HEK293 (cell line): Measurements from ENCODE around the gene KNG1.

Experiments used
- CTCF ChIA-PET: fragments of 350-600 bp; formaldehyde crosslinking; extraction: SDS; loops from one replicate; lab custom pipeline; 2021; ENCODE audit warnings: antibody characterized with exemption; lab: Yijun Ruan, JAX
- POLR2A ChIA-PET: fragments of 300-600 bp; formaldehyde crosslinking; extraction: SDS; loops from one replicate; lab custom pipeline; 2020; ENCODE audit warnings: antibody characterized with exemption, inconsistent platforms; lab: Yijun Ruan, JAX
- H3K27ac ChIP-seq: fragments of 200-500 bp; sonication (Bioruptor generic); 2 replicates; pipeline ENCODE4 v1.5.1; 2014; ENCODE audit warnings: low read depth, low read length, control low read depth, inconsistent platforms; ENCODE audit errors: extremely low read depth
- H3K36me3 ChIP-seq, 2 experiments: fragments of 200-500 bp in 1 of 2; sonication (Bioruptor generic) in 1 of 2; 1 replicate in 1 of 2; 2 replicates in 1 of 2; pipeline ENCODE4 v1.5.1; 2014 to 2017; ENCODE audit warnings: inconsistent platforms in 2 of 2, low read length in 2 of 2; ENCODE audit not compliant: control insufficient read depth in 2 of 2, insufficient read depth in 1 of 2
- H3K4me1 ChIP-seq: fragments of 200-500 bp; sonication (Bioruptor generic); 2 replicates; pipeline ENCODE4 v1.5.1; 2014; ENCODE audit warnings: mild to moderate bottlenecking, low read length, inconsistent platforms; ENCODE audit not compliant: control insufficient read depth, insufficient read depth
- H3K4me3 ChIP-seq: 2 replicates; pipeline ENCODE4 v1.5.1; 2011; ENCODE audit warnings: low read depth, mild to moderate bottlenecking, control low read depth, low read length, moderate library complexity
- H3K9me3 ChIP-seq: fragments of 200-500 bp; sonication (Bioruptor generic); 2 replicates; pipeline ENCODE4 v1.5.1; 2014; ENCODE audit warnings: low read depth, low read length, inconsistent platforms; ENCODE audit not compliant: control insufficient read depth, insufficient read depth
- BCL11B ChIP-seq: fragments of 450-650 bp; formaldehyde crosslinking; IDR thresholded peaks from 2 replicates; pipeline ENCODE4 v1.5.1; 2016; ENCODE audit warnings: low read depth, missing biosample characterization, missing genetic modification characterization
- GLIS1 ChIP-seq: fragments of 450-650 bp; formaldehyde crosslinking; IDR thresholded peaks from 2 replicates; pipeline ENCODE4 v1.5.1; 2016; ENCODE audit warnings: missing biosample characterization, missing genetic modification characterization
- IKZF3 ChIP-seq: fragments of 450-650 bp; IDR thresholded peaks from 2 replicates; pipeline ENCODE4 v1.5.0; 2018; ENCODE audit warnings: missing biosample characterization, mild to moderate bottlenecking, missing genetic modification characterization, moderate library complexity
- PRDM1 ChIP-seq: fragments of 450-650 bp; formaldehyde crosslinking; IDR thresholded peaks from 2 replicates; pipeline ENCODE4; 2016; ENCODE audit warnings: missing biosample characterization, missing genetic modification characterization
- SP2 ChIP-seq: fragments of 450-650 bp; formaldehyde crosslinking; IDR thresholded peaks from 2 replicates; pipeline ENCODE4 v1.5.1; 2016; ENCODE audit warnings: missing biosample characterization, missing genetic modification characterization
- TRIM28 ChIP-seq: IDR thresholded peaks from 2 replicates; pipeline ENCODE4 v1.6.1; 2011; ENCODE audit warnings: low read length, control low read depth, borderline replicate concordance
- ZFP37 ChIP-seq: fragments of 450-650 bp; formaldehyde crosslinking; IDR thresholded peaks from 2 replicates; pipeline ENCODE4 v1.5.1; 2016; ENCODE audit warnings: missing biosample characterization, missing genetic modification characterization
- ZIC2 ChIP-seq: fragments of 450-650 bp; formaldehyde crosslinking; IDR thresholded peaks from 2 replicates; pipeline ENCODE4 v1.5.1; 2016; ENCODE audit warnings: missing biosample characterization, missing genetic modification characterization
- ZNF121 ChIP-seq: fragments of 450-650 bp; formaldehyde crosslinking; IDR thresholded peaks from 2 replicates; pipeline ENCODE4 v1.5.1; 2016; ENCODE audit warnings: missing biosample characterization, missing genetic modification characterization
- ZNF146 ChIP-seq: fragments of 450-650 bp; formaldehyde crosslinking; IDR thresholded peaks from 2 replicates; pipeline ENCODE4 v1.5.1; 2016; ENCODE audit warnings: missing biosample characterization, missing genetic modification characterization
- ZNF214 ChIP-seq: fragments of 450-650 bp; formaldehyde crosslinking; IDR thresholded peaks from 2 replicates; pipeline ENCODE4 v1.5.1; 2017; ENCODE audit warnings: missing biosample characterization, mild to moderate bottlenecking, missing genetic modification characterization, borderline replicate concordance
- ZNF266 ChIP-seq: fragments of 450-650 bp; formaldehyde crosslinking; IDR thresholded peaks from 2 replicates; pipeline ENCODE4 v1.5.1; 2016; ENCODE audit warnings: missing biosample characterization, missing genetic modification characterization, low read depth
- ZNF292 ChIP-seq: fragments of 450-650 bp; formaldehyde crosslinking; IDR thresholded peaks from 2 replicates; pipeline ENCODE4 v1.5.1; 2016; ENCODE audit warnings: low read depth, missing biosample characterization, missing genetic modification characterization, borderline replicate concordance
- ZNF335 ChIP-seq: fragments of 450-650 bp; formaldehyde crosslinking; conservative IDR thresholded peaks from 2 replicates; pipeline ENCODE4 v1.5.1; 2016; ENCODE audit warnings: missing biosample characterization, missing genetic modification characterization
- ZNF362 ChIP-seq: fragments of 450-650 bp; formaldehyde crosslinking; IDR thresholded peaks from 2 replicates; pipeline ENCODE4 v1.5.1; 2016; ENCODE audit warnings: missing biosample characterization, missing genetic modification characterization
- ZNF473 ChIP-seq: fragments of 450-650 bp; formaldehyde crosslinking; IDR thresholded peaks from 2 replicates; pipeline ENCODE4 v1.5.1; 2017; ENCODE audit warnings: missing biosample characterization, missing genetic modification characterization
- ZNF510 ChIP-seq: fragments of 450-650 bp; formaldehyde crosslinking; IDR thresholded peaks from 2 replicates; pipeline ENCODE4 v1.5.1; 2018; ENCODE audit warnings: mild to moderate bottlenecking, missing genetic modification characterization, missing biosample characterization; ENCODE audit not compliant: insufficient replicate concordance
- ZNF529 ChIP-seq: fragments of 450-650 bp; formaldehyde crosslinking; IDR thresholded peaks from 2 replicates; pipeline ENCODE4 v1.5.1; 2017; ENCODE audit warnings: missing genetic modification characterization, missing biosample characterization; ENCODE audit not compliant: insufficient replicate concordance
- ZNF555 ChIP-seq: fragments of 450-650 bp; formaldehyde crosslinking; conservative IDR thresholded peaks from 2 replicates; pipeline ENCODE4 v1.5.1; 2017; ENCODE audit warnings: missing biosample characterization, mild to moderate bottlenecking, missing genetic modification characterization, inconsistent platforms
- ZNF571 ChIP-seq: fragments of 450-650 bp; formaldehyde crosslinking; IDR thresholded peaks from 2 replicates; pipeline ENCODE4 v1.5.0; 2017; ENCODE audit warnings: missing biosample characterization, missing genetic modification characterization
- ZNF600 ChIP-seq: fragments of 450-650 bp; formaldehyde crosslinking; IDR thresholded peaks from 2 replicates; pipeline ENCODE4 v1.5.1; 2016; ENCODE audit warnings: missing biosample characterization, missing genetic modification characterization
- ZNF626 ChIP-seq: fragments of 450-650 bp; sonication (Bioruptor Pico); formaldehyde crosslinking; IDR thresholded peaks from 2 replicates; pipeline ENCODE4 v1.5.1; 2018; ENCODE audit warnings: missing biosample characterization, missing genetic modification characterization, inconsistent platforms
- ZNF747 ChIP-seq: fragments of 450-650 bp; formaldehyde crosslinking; IDR thresholded peaks from 2 replicates; pipeline ENCODE4 v1.5.1; 2016; ENCODE audit warnings: missing biosample characterization, missing genetic modification characterization
- ZNF791 ChIP-seq: fragments of 450-650 bp; formaldehyde crosslinking; IDR thresholded peaks from 2 replicates; pipeline ENCODE4 v1.5.1; 2016; ENCODE audit warnings: missing biosample characterization, missing genetic modification characterization
- ZNF830 ChIP-seq: fragments of 450-650 bp; IDR thresholded peaks from 2 replicates; pipeline ENCODE4 v1.5.0; 2018; ENCODE audit warnings: missing biosample characterization, missing genetic modification characterization, low read depth, mild to moderate bottlenecking, moderate library complexity
- TF ChIP-seq, protein P1 (sequence below): fragments of 450-650 bp; formaldehyde crosslinking; IDR thresholded peaks from 2 replicates; pipeline ENCODE4 v1.5.1; 2016; ENCODE audit warnings: missing biosample characterization, missing genetic modification characterization
- TF ChIP-seq, protein P2 (sequence below): fragments of 450-650 bp; formaldehyde crosslinking; conservative IDR thresholded peaks from 2 replicates; pipeline ENCODE4 v1.5.1; 2016; ENCODE audit warnings: low read depth, missing biosample characterization, missing genetic modification characterization
- TF ChIP-seq, protein P3 (sequence below): fragments of 450-650 bp; formaldehyde crosslinking; IDR thresholded peaks from 2 replicates; pipeline ENCODE4 v1.5.1; 2016; ENCODE audit warnings: missing biosample characterization, missing genetic modification characterization, borderline replicate concordance

The KNG1 gene

DNA sequence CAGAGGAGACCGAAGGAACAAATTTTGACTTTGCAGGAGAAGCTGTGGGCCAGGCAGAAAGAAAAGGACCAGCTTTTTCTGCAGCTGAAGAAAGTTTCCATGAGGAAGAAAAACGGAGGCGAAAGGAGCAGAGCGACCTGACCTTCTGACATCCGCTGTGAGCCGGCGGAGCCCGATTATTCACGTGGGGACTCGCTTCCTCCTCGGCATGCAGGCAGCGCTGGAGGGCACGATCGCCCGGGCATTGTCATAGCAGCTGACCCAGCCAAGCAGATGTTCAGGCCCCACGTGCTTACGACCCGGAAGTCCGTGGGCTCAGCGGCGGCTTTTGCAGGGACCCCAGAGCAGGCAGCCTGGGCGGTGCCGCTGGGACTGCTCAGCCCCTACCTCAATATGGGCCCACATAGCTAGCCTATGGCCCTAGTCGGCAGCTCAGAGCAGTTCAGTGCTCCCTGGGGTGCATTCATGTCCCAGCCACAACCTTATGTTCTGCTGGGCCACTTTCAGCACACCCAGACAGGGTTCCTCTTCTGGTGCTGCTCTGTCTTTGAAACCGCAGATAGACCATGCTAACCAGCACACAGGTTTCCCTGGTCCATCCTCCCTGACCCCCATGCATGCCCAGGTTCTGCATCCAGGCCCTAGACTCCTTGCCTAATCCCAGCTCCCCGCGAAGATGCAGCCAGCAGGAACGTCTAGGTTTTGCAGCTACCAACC is 55.7 kb downstream of the KNG1 start:
- ChIA-PET POLR2A (interaction anchor here (0.6 to 1.5 kb wide), 2 partner anchors 10 to 13 kb away, joined by 4 to 6 read pairs; partner anchors contain the start of gene EIF4A2), CTCF (no interaction called here)
- Histone ChIP-seq H3K36me3 (no peaks in the 10 kb centered on the region), H3K4me1 (no peaks in the 10 kb centered on the region), H3K27ac (no peak overlapping the region), H3K9me3 (no peaks in the 10 kb centered on the region), H3K4me3 (no peak overlapping the region)
- TF ChIP-seq ZNF555 (tag by site-specific recombination) (no peak), ZNF292 (no peak), ZIC2 (tag by site-specific recombination) (no peak), ZNF362 (tag by site-specific recombination) (no peak), ZNF626 (tag by site-specific recombination) (no peak), SP2 (tag by site-specific recombination) (no peak), ZNF747 (tag by site-specific recombination) (no peak), IKZF3 (tag by site-specific recombination) (no peak), ZFP37 (tag by site-specific recombination) (no peak), PRDM1 (tag by site-specific recombination) (no peak), ZNF146 (tag by site-specific recombination) (no peak)
- TF ChIP-seq, protein P1, sequence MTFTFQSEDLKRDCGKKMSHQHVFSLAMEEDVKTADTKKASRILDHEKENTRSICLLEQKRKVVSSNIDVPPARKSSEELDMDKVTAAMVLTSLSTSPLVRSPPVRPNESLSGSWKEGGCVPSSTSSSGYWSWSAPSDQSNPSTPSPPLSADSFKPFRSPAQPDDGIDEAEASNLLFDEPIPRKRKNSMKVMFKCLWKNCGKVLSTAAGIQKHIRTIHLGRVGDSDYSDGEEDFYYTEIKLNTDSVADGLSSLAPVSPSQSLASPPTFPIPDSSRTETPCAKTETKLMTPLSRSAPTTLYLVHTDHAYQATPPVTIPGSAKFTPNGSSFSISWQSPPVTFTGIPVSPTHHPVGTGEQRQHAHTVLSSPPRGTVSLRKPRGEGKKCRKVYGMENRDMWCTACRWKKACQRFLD, result no peak

DNA sequence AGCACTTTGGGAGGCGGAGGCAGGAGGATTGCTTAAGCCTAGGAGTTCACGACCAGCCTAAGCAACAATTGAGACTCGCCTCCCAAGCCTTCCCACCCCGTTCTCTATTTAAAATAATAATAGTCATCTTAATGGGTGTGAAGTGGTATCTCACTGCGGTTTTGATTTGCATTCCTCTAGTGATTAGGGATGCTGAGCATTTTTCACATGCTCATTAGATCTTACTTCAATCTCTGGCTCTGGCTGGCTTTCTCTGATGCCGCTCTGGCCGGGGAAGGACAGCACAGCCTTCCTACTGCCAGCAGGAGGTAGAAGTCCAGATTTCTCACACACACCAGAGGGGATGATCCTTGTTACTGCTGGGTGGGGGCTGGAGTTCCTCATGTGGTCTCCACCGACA is 58.8 kb downstream of the KNG1 start:
- ChIA-PET POLR2A (no interaction called here), CTCF (no interaction called here)
- no peak overlapping the region for H3K4me3 ChIP-seq
- H3K9me3 ChIP-seq, result no peaks in the 10 kb centered on the region
- H3K27ac ChIP-seq, result no peak overlapping the region
- no peaks in the 10 kb centered on the region for H3K36me3 ChIP-seq
- no peaks in the 10 kb centered on the region for H3K4me1 ChIP-seq
- no peak for TF ChIP-seq TRIM28
- TF ChIP-seq, protein P2, sequence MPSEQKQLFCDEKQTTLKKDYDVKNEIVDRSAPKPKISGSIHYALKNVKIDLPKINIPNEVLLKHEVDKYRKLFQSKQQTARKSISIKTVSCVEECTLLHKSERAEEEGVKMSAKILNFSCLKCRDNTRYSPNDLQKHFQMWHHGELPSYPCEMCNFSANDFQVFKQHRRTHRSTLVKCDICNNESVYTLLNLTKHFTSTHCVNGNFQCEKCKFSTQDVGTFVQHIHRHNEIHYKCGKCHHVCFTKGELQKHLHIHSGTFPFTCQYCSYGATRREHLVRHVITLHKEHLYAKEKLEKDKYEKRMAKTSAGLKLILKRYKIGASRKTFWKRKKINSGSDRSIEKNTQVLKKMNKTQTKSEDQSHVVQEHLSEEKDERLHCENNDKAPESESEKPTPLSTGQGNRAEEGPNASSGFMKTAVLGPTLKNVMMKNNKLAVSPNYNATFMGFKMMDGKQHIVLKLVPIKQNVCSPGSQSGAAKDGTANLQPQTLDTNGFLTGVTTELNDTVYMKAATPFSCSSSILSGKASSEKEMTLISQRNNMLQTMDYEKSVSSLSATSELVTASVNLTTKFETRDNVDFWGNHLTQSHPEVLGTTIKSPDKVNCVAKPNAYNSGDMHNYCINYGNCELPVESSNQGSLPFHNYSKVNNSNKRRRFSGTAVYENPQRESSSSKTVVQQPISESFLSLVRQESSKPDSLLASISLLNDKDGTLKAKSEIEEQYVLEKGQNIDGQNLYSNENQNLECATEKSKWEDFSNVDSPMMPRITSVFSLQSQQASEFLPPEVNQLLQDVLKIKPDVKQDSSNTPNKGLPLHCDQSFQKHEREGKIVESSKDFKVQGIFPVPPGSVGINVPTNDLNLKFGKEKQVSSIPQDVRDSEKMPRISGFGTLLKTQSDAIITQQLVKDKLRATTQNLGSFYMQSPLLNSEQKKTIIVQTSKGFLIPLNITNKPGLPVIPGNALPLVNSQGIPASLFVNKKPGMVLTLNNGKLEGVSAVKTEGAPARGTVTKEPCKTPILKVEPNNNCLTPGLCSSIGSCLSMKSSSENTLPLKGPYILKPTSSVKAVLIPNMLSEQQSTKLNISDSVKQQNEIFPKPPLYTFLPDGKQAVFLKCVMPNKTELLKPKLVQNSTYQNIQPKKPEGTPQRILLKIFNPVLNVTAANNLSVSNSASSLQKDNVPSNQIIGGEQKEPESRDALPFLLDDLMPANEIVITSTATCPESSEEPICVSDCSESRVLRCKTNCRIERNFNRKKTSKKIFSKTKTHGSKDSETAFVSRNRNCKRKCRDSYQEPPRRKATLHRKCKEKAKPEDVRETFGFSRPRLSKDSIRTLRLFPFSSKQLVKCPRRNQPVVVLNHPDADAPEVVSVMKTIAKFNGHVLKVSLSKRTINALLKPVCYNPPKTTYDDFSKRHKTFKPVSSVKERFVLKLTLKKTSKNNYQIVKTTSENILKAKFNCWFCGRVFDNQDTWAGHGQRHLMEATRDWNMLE (tag by site-specific recombination), result no peak
- no peak for TF ChIP-seq ZNF510 (tag by site-specific recombination)
- no peak for TF ChIP-seq ZNF600 (tag by site-specific recombination)
- TF ChIP-seq ZNF266 (tag by site-specific recombination), result no peak
- TF ChIP-seq ZNF121 (tag by site-specific recombination), result no peak
- no peak for TF ChIP-seq GLIS1 (tag by site-specific recombination)
- TF ChIP-seq ZNF571 (tag by site-specific recombination), result no peak
- no peak for TF ChIP-seq BCL11B (tag by site-specific recombination)
- no peak for TF ChIP-seq ZNF830 (tag by site-specific recombination)
- no peak for TF ChIP-seq ZNF473
- no peak for TF ChIP-seq ZNF529 (tag by site-specific recombination)
- TF ChIP-seq, protein P3, sequence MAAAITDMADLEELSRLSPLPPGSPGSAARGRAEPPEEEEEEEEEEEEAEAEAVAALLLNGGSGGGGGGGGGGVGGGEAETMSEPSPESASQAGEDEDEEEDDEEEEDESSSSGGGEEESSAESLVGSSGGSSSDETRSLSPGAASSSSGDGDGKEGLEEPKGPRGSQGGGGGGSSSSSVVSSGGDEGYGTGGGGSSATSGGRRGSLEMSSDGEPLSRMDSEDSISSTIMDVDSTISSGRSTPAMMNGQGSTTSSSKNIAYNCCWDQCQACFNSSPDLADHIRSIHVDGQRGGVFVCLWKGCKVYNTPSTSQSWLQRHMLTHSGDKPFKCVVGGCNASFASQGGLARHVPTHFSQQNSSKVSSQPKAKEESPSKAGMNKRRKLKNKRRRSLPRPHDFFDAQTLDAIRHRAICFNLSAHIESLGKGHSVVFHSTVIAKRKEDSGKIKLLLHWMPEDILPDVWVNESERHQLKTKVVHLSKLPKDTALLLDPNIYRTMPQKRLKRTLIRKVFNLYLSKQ (tag by site-specific recombination), result no peak
- TF ChIP-seq ZNF791 (tag by site-specific recombination), result no peak
- TF ChIP-seq ZNF335 (tag by site-specific recombination), result no peak
- no peak for TF ChIP-seq ZNF214 (tag by site-specific recombination)
